GM23338 (cell line): Measurements from ENCODE around the gene TTLL13. TPM values are rescaled to one million over a fixed set of nuclear protein-coding genes. Genes with fewer than 3 reads are reported as not detected.

Experiments used
- ATAC-seq: fragments of 200-7000 bp; cut with Tn5 transposase; 3 replicates; pipeline ENCODE4 v1.9.1; 2020
- DNase-seq: peaks from one replicate; pipeline ENCODE4 v3.0.0-alpha.2; 2015; ENCODE audit warnings: low spot score
- H2AFZ ChIP-seq: fragments of 200-600 bp; sonication (generic); 2 replicates; pipeline ENCODE4 v1.8.0; 2016; ENCODE audit warnings: antibody characterized with exemption, mild to moderate bottlenecking, moderate library complexity
- H3F3A ChIP-seq: fragments of 200-600 bp; sonication (generic); replicated peaks from 2 replicates; pipeline ENCODE4 v1.8.0; 2017; ENCODE audit warnings: antibody characterized with exemption, mixed run types, low read depth
- H3K27ac ChIP-seq: fragments of 200-600 bp; sonication (generic); 2 replicates; pipeline ENCODE4 v1.6.1; 2016; ENCODE audit warnings: low read depth
- H3K27me3 ChIP-seq: fragments of 200-600 bp; sonication (generic); 2 replicates; pipeline ENCODE4 v1.8.0; 2016; ENCODE audit warnings: mild to moderate bottlenecking, mixed run types, moderate library complexity; ENCODE audit not compliant: insufficient read depth
- H3K36me3 ChIP-seq: fragments of 200-600 bp; sonication (generic); 2 replicates; pipeline ENCODE4 v1.8.0; 2016; ENCODE audit warnings: mild to moderate bottlenecking; ENCODE audit not compliant: insufficient read depth
- H3K4me1 ChIP-seq: fragments of 200-600 bp; sonication (generic); 2 replicates; pipeline ENCODE4 v1.8.0; 2016; ENCODE audit warnings: mild to moderate bottlenecking, moderate library complexity; ENCODE audit not compliant: insufficient read depth
- H3K4me2 ChIP-seq: fragments of 200-600 bp; sonication (generic); 2 replicates; pipeline ENCODE4 v1.7.1; 2017; ENCODE audit warnings: mixed run types
- H3K4me3 ChIP-seq: fragments of 200-600 bp; sonication (generic); 2 replicates; pipeline ENCODE4 v1.6.1; 2016; ENCODE audit warnings: mixed run types
- H3K79me2 ChIP-seq: fragments of 200-600 bp; sonication (generic); replicated peaks from 2 replicates; pipeline ENCODE4 v1.8.0; 2017; ENCODE audit warnings: mild to moderate bottlenecking; ENCODE audit not compliant: insufficient read depth
- H3K9me2 ChIP-seq: fragments of 200-600 bp; sonication (generic); 2 replicates; pipeline ENCODE4 v1.8.0; 2017; ENCODE audit not compliant: insufficient read depth
- H4K20me1 ChIP-seq: fragments of 200-600 bp; sonication (generic); replicated peaks from 2 replicates; pipeline ENCODE4 v1.8.0; 2017; ENCODE audit warnings: mild to moderate bottlenecking; ENCODE audit not compliant: insufficient read depth
- H3K27ac Mint-ChIP-seq: 2 replicates; pipeline ENCODE4 v1.8.0; 2020; ENCODE audit warnings: inconsistent platforms, mild to moderate bottlenecking, moderate library complexity, mixed read lengths
- H3K27me3 Mint-ChIP-seq: 3 replicates; pipeline ENCODE4 v1.8.0; 2022; ENCODE audit warnings: low read depth, mild to moderate bottlenecking, moderate library complexity, mixed read lengths, inconsistent platforms; ENCODE audit not compliant: insufficient read depth, poor library complexity
- H3K36me3 Mint-ChIP-seq: 3 replicates; pipeline ENCODE4 v1.8.0; 2021; ENCODE audit warnings: low read depth, mild to moderate bottlenecking, inconsistent platforms, moderate library complexity, mixed read lengths
- H3K4me1 Mint-ChIP-seq: 3 replicates; pipeline ENCODE4 v1.8.0; 2020; ENCODE audit warnings: mild to moderate bottlenecking, inconsistent platforms, mixed read lengths
- H3K4me3 Mint-ChIP-seq: 3 replicates; pipeline ENCODE4 v1.8.0; 2021; ENCODE audit warnings: moderate library complexity, mild to moderate bottlenecking, inconsistent platforms, mixed read lengths
- H3K9me3 Mint-ChIP-seq: 3 replicates; pipeline ENCODE4 v1.8.0; 2020; ENCODE audit warnings: moderate library complexity, mild to moderate bottlenecking, inconsistent platforms, mixed read lengths
- CREB1 ChIP-seq: fragments of 250-450 bp; sonication (Bioruptor Pico); IDR thresholded peaks from 2 replicates; pipeline ENCODE4 v1.5.0; 2020; ENCODE audit warnings: low read depth, mild to moderate bottlenecking, moderate library complexity
- EZH2 ChIP-seq: fragments of 200-600 bp; sonication (generic); IDR thresholded peaks from one replicate; pipeline ENCODE4 v1.8.0; 2017; ENCODE audit warnings: antibody characterized with exemption, mild to moderate bottlenecking, low read depth; ENCODE audit not compliant: unreplicated experiment
- EZH2phosphoT487 ChIP-seq: fragments of 200-600 bp; sonication (generic); IDR thresholded peaks from one replicate; pipeline ENCODE4 v1.8.1; 2018; ENCODE audit warnings: antibody characterized with exemption; ENCODE audit not compliant: unreplicated experiment
- JUNB ChIP-seq: IDR thresholded peaks from one replicate; pipeline ENCODE4 v1.6.1; 2016; ENCODE audit warnings: antibody characterized with exemption; ENCODE audit not compliant: unreplicated experiment
- NANOG ChIP-seq: IDR thresholded peaks from 2 replicates; pipeline ENCODE4 v1.6.1; 2016; ENCODE audit warnings: antibody characterized with exemption, borderline replicate concordance
- POLR2AphosphoS5 ChIP-seq: IDR thresholded peaks from 2 replicates; pipeline ENCODE4 v1.6.1; 2016; ENCODE audit warnings: antibody characterized with exemption, low read depth
- STAT1 ChIP-seq: IDR thresholded peaks from one replicate; pipeline ENCODE4 v1.6.1; 2016; ENCODE audit warnings: antibody characterized with exemption; ENCODE audit not compliant: unreplicated experiment
- ZNF114 ChIP-seq: fragments of 250-450 bp; sonication (Bioruptor Pico); IDR thresholded peaks from 2 replicates; pipeline ENCODE4 v1.5.0; 2020; ENCODE audit warnings: mild to moderate bottlenecking, moderate library complexity
- ZNF331 ChIP-seq: fragments of 250-450 bp; sonication (Bioruptor Pico); IDR thresholded peaks from 2 replicates; pipeline ENCODE4 v1.5.0; 2020; ENCODE audit warnings: low read depth, mild to moderate bottlenecking, moderate library complexity
- ZNF462 ChIP-seq: fragments of 250-450 bp; sonication (Bioruptor Pico); IDR thresholded peaks from 2 replicates; pipeline ENCODE4 v1.5.0; 2020; ENCODE audit warnings: mild to moderate bottlenecking, moderate library complexity
- polyA plus RNA-seq: library from polyadenylated mRNA; unstranded; fragments of >200 nt; fragmentation: Nextera tagmentation; extraction: Ambion mirVana; gene quantifications from 2 replicates; pipeline ENCODE4 v1.2.1, GENCODE V29; 2016
- total RNA-seq: library from RNA; depleted of rRNA; stranded (reverse); fragments of >200 nt; shearing (Covaris generic); gene quantifications from 2 replicates; pipeline ENCODE4 v1.2.3, GENCODE V29; 2014
- TF ChIP-seq, protein P1 (sequence below): IDR thresholded peaks from 2 replicates; pipeline ENCODE4 v1.6.1; 2016; ENCODE audit warnings: antibody characterized with exemption

TTLL13 gene
- total and polyA plus RNA-seq, 2 experiments from 2014 or later, result not detected

- Mint-ChIP-seq H3K4me3 (no peak overlapping the region), H3K27me3 (peaks cover 9% of the 10 kb centered on the region), H3K36me3 (peaks cover 3% of the 10 kb centered on the region; the same call in 1 of the 3 replicates), H3K27ac (no peak overlapping the region), H3K4me1 (no peaks in the 10 kb centered on the region), H3K9me3 (no peaks in the 10 kb centered on the region)
- Histone ChIP-seq H2AFZ (no peak overlapping the region), H3K4me2 (no peak overlapping the region), H3K27ac (no peak overlapping the region), H3K36me3 (no peaks in the 10 kb centered on the region), H3F3A (no peaks in the 10 kb centered on the region), H3K9me2 (no peaks in the 10 kb centered on the region), H3K27me3 (no peaks in the 10 kb centered on the region), H3K4me3 (no peak overlapping the region), H4K20me1 (no peaks in the 10 kb centered on the region), H3K79me2 (no peaks in the 10 kb centered on the region), H3K4me1 (no peaks in the 10 kb centered on the region)
- ATAC-seq (no peak), DNase-seq (peak; percentile 7)
- no peak for TF ChIP-seq POLR2AphosphoS5
- TF ChIP-seq STAT1, result no peak
- TF ChIP-seq CREB1 (CRISPR knock-in tag), result no peak
- no peak for TF ChIP-seq EZH2
These were observed 8.5 kb upstream of the TTLL13 start for GRCh38 chr15:90240856-90241255.

DNA sequence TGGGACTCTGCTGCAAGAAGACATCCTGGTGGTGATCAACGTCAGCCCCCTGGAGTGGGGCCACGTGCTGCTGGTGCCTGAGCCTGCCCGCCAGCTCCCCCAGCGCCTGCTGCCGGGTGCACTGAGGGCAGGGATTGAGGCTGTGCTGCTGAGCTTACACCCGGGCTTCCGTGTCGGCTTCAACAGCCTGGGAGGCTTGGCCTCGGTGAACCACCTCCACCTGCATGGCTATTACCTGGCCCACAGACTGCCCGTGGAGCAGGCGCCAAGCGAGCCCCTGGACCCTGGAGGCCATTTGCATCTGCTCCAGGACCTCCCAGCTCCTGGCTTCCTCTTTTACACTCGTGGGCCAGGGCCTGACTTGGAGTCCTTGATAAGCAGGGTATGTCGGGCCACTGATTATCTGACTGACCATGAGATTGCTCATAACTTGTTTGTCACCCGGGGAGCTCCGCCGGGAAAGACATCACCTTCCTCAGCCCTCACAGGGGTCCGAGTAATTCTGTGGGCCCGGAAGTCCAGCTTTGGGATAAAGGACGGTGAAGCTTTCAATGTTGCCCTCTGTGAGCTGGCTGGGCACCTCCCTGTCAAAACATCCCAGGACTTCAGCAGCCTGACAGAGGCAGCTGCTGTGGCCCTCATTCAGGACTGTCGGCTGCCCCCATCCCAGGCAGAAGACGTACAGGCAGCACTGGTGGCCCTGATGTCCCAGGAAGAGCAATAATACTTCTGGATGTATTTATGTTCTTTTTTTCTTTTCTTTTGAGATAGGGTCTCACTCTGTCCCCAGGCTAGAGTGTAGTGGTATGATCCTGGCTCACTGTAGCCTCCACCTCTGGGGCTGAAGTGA lies 7.8 kb upstream of the TTLL13 start:
- ATAC-seq (peak; percentile 64), DNase-seq (peak; percentile 11)
- H4K20me1 ChIP-seq, result no peaks in the 10 kb centered on the region
- H3K36me3 ChIP-seq, result no peaks in the 10 kb centered on the region
- H3K4me3 Mint-ChIP-seq, result no peak overlapping the region
- no peak overlapping the region for H3K27ac Mint-ChIP-seq
- no peaks in the 10 kb centered on the region for H3K4me1 ChIP-seq
- H3K4me1 Mint-ChIP-seq, result no peaks in the 10 kb centered on the region
- H3K9me3 Mint-ChIP-seq, result no peaks in the 10 kb centered on the region
- H3K36me3 Mint-ChIP-seq, result no peaks in the 10 kb centered on the region
- H3K9me2 ChIP-seq, result no peaks in the 10 kb centered on the region
- H3K4me2 ChIP-seq, result no peak overlapping the region
- no peak overlapping the region for H2AFZ ChIP-seq
- H3F3A ChIP-seq, result no peaks in the 10 kb centered on the region
- H3K27ac ChIP-seq, result no peak overlapping the region
- H3K79me2 ChIP-seq, result no peaks in the 10 kb centered on the region
- H3K27me3 Mint-ChIP-seq, result peaks cover 8% of the 10 kb centered on the region
- H3K27me3 ChIP-seq, result no peaks in the 10 kb centered on the region
- H3K4me3 ChIP-seq, result no peak overlapping the region
- no peak for TF ChIP-seq POLR2AphosphoS5
- no peak for TF ChIP-seq ZNF462 (CRISPR knock-in tag)
- no peak for TF ChIP-seq ZNF114 (CRISPR knock-in tag)
- TF ChIP-seq JUNB, result no peak
- TF ChIP-seq EZH2phosphoT487, result no peak
- no peak for TF ChIP-seq CREB1 (CRISPR knock-in tag)
- no peak for TF ChIP-seq ZNF331 (CRISPR knock-in tag)
- TF ChIP-seq EZH2, result no peak
- TF ChIP-seq NANOG, result no peak
- TF ChIP-seq, protein P1, sequence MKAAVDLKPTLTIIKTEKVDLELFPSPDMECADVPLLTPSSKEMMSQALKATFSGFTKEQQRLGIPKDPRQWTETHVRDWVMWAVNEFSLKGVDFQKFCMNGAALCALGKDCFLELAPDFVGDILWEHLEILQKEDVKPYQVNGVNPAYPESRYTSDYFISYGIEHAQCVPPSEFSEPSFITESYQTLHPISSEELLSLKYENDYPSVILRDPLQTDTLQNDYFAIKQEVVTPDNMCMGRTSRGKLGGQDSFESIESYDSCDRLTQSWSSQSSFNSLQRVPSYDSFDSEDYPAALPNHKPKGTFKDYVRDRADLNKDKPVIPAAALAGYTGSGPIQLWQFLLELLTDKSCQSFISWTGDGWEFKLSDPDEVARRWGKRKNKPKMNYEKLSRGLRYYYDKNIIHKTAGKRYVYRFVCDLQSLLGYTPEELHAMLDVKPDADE, result no peak
